HG03520 (cell line): ENCODE results near the gene KCNIP2.

Experiments
- ATAC-seq: cut with Tn5 transposase; IDR thresholded peaks from one replicate; pipeline ENCODE4 v1.9.1; 2021; ENCODE audit warnings: mild to moderate bottlenecking, moderate library complexity; ENCODE audit not compliant: unreplicated experiment

Gene KCNIP2

DNA sequence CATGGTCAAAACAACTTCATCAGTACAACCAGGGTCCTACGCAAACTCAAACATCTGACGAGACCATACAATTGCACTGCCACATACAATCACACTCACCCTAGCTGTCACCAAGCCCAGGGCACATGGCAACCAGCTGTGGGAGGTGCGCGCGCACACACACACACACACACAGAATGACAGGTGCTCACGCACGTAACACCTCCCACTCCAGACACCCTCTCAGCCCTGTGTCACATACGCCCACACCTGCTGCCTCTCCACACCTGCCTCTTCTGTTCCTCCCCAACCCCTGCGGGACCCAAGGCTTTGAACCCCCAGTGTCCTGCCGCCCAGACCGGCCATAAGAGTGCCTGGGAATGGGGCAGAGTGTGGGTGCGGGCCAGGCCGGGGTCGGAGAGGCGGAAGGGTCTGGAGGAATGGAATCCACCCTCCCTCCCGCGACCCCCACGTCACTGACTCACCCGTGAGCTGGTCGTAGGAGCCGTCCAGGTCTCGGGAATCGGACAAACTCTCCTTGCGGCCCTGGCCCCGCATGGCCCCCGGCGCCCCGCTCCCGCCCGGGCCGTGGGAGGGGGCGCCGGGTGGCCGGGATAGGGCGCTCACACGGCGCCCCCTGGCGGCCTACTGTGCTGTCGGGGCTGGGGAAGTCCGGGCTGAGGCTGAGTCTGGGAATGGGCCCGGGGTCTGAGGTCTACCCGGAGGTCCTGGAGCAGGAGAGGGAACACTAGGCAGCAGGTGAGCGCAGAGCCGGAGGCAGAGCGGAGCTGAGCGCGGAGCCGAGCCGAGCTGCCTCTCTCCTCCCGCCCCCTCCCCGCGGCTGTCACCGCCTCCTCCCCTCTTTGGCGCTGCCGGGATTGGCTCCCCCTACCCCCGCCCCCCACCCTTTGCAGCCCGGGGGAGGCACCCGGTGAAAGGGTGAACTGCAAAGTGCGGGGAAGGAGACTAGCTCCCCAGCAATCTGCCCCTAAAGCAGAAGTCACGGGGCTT lies at the start of gene KCNIP2:
Gene KCNIP2, minus strand, starts transcription at position 769 of the 990 bp plus-strand sequence. Its CDS starts 232 bp downstream, at position 537.
- no peak for ATAC-seq

DNA sequence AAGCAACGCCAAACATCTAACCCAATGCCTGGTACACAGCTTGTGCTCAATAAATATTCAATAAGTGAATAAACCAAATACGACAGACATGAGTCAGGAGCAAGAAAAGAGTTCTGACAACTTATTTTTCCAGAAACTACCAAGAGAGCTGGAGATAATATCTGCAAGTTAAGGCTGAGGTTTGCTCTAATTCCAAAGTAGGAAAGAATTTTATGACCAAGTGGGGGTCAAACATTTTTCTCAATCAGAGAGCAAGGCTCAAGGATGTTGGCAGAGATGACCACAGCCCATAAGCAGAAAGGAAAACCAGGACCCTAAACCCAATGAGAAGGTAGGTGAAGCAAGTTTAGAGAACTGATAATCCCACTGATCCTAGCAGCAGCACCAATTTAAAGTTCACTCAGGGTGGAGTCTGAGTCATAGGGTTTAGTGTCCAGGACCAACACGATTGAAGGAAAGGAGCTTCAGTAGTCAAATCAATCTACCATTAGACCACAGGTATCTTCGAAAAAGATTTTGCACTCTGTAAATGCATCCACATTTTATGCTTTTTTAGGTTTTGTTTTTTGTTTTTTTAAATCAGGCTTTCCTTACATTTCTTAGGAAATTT lies 49.3 kb upstream of the KCNIP2 start:
- ATAC-seq = no peak

DNA sequence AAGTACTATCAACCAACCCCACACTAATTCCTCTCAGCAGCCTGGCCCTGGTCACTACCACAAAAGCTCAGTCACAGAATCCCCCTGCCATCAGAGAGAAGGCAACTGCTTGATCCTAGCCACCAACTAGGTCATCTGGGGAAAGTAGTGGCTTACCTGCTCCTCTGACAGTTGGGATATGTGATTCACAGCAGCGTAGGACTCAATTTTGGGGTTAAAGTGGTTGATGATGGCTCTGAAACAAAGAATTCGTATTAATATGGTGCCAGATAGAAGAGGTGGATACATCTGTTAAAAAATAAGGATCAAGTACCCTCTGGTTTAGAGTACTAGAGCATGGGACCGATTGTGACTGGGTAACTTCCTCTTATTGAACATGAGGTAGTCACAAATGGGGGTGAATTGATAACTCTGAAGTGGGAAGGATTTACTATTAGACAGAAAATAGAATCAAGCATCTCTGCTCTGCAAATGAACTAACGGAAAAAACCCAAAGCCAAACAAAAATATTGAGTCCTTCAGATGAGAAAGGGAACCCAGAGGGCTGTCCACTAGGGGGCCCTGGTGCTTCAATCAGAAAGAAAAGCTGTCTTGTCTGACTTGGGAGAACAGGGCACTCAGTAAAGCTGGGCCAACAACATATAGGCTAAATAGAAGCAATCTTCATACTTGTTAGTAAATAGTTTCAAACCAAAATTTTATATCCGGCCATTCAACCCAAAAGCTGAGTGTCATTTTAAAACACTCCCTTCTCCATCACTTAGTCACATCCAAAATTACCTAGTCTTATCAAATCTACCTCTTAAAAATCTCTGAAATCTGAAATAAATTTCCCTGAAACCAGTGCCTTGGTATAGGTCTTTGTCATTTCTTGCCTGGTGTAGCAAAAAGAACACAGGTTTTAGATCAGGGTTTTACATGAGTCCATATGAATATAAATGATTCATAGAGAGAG lies 45.9 kb upstream of the KCNIP2 start:
- no peak for ATAC-seq

DNA sequence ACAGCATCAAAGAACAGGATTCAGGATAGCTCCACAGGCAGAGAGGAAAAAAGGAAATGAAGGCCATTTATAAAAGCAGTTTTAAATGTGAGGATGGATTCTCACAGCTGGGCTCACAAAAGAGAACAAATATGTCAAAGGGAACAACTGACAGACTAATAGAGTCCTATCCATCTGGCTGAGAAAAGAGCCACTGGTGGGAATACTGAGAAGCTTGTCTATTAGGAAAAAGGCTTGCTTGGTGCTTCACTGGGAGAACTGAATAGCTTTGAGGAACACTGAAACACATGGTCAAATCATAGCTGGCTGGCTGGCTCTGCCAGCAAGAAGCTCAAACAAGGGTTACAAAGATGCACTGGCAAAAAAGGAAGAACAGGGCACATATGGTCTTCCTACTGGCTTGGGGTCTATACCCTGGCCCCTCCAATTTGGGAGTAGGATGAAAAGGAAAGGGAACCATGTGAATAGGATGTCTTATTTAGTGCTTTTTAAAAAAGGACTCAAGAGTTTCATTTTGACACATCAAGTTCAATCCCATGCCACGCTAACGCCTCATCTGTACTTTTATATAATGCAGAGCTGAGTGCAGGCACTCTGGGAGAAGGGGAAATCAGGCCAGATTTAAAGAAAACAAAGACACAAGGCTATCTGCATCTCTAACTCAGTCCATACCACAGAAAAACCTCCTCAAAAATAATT lies 44.8 kb upstream of the KCNIP2 start:
- ATAC-seq = no peak

DNA sequence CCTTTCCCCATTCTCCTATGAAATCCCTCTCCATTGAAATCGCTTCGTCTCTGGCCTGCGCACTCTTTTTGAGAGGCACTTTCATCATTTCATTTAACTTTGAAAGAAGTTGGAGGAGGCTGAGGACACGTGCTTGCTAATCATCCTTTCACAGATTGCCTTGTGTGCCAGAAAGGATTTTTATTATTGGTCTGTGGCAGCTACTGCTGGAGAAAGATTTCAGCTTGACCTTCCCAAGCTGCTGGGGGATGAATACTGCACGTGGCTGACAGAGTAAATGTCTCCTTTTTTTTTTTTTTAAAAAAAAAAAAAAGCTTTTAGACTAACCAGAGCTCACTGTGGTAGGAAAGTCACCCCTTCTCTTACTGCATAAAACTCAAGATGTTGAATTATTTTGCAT lies 44.2 kb upstream of the KCNIP2 start:
- ATAC-seq = no peak

DNA sequence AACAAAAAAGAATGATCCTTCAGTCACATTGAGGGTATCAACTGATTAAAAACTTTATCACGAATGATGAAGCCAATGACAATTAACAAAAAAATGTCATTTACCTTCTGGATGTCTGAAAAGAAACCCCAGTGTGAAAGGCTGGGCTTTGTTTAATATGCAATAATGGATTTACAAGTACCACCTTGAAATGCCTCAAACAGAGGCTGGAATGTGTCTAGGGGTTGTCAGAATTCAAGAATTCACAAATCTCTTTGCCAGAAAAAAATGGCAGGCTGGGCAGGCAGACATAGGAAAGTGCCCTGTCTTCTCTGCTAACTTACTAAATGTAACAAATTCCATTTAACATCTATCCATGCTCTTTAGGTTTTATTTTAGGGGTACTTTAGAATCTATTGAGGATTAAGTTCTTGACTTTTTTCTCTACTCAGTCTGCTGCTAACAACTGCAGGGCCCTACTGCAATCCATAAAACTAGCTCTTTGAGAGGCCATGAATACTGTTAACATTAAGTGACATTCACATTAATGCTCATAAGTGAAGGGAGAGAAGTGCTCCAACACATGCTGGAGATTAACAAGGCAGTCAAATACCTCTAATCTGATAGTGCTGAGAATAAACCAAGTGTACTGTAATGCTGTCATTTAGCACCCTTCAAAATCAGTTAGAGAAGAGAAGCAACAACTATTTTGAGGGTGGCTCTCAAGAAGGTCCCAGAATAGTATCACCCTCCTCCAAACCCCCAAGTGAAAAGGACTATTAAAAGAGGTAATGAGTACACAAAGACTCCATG lies 43.1 kb upstream of the KCNIP2 start:
- no peak for ATAC-seq

DNA sequence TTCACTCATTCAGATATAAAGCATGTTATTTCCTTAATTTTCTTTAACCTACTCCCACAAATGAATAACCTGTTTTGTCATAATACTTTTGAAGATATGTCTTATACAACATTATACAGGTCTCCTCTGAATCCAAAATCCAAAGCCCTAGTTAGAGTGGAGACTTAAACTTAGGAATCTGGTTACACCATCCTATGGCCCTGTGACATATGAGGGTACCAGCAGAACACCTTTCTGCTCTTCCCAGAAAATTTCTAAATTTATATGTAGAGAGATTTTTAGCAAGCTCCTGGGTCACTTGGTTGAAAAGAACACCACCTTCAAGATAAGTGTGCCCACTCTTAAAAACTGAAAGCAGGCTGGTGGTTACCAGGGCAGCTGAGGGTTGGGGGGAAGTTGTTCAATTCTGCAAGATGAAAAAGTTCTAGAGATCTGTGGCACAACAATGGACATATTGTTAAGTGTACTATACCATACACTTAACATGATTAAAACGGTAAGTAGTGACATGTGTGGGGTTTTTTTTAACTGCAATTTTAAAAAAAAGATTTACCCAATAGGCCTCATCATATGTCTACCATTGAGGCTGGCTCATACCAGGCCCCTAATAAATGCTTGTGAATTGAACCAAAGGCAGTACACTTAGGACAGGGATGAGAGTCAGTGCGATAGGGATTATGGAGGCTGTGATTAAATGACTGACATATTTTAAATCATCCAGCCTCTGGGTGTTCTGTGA lies 37.6 kb upstream of the KCNIP2 start:
- ATAC-seq = no peak

DNA sequence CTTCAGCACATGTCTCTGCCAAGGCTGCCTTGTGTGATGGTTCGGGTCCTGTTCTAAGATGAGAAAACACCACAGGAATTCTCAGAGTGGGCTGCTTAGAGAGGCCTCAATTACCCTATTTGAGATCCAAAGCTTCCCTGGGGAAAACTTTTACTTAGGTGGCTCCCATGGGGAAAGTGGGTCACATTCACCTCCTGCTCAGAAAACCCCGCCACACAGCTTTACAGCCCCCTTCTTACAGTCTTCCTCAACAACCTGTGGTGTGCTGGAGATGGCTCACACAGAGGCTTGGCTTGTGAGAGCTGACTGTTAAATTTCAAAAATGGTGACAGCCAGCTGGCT lies 36.6 kb upstream of the KCNIP2 start:
- ATAC-seq = no peak

DNA sequence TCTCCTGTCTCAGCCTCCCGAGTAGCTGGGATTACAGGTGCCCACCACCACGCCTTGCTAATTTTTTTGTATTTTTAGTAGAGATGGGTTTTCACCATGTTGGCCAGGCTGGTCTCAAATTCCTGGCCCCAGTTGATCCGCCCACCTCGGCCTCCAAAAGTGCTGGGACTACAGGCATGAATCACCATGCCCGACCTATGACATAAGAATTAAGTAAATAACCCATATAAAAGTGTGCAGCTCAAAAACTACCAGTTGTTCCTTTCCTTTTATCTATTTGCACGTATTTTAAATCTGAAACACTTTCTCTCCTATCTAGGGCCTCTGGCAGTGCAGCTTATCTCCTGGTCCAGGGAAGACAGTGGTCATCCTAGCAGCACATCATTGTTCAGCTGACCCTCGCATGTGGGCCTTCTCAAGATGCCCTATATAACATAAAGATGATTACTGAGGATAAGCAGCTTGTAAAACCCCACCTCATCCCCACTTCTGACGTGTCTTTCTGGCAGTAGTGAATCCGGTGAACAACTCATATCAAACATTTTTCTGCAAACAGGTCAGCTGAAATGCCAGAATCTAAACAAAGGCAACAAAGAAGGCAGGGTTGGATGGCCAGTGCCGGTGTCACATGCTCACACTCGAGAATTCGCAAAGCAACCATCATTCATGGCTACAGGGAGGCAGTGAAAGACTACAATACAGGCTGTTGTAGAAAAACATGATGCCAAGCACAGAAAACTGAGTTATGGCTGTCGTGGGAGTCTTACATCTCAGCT lies 36.0 kb upstream of the KCNIP2 start:
- ATAC-seq = no peak

DNA sequence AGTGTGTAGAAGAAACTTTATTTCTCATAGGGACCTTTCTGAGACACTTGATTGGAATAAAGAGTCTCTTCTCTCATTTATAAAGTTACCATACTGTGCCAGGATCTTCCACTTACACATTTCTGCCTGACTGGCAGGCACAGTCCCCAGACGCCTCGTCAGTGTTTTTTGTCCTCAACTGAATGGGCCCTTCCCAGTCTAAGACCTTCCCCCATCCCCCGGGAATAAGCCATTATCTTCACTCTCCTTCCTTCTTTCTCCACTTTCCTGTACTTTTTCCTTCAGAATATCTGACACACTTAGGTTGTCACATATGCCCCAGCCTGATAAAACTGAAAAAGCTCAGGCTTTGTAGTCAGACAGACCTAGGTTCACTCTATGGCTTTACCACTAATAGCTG lies 35.3 kb upstream of the KCNIP2 start:
- no peak for ATAC-seq

DNA sequence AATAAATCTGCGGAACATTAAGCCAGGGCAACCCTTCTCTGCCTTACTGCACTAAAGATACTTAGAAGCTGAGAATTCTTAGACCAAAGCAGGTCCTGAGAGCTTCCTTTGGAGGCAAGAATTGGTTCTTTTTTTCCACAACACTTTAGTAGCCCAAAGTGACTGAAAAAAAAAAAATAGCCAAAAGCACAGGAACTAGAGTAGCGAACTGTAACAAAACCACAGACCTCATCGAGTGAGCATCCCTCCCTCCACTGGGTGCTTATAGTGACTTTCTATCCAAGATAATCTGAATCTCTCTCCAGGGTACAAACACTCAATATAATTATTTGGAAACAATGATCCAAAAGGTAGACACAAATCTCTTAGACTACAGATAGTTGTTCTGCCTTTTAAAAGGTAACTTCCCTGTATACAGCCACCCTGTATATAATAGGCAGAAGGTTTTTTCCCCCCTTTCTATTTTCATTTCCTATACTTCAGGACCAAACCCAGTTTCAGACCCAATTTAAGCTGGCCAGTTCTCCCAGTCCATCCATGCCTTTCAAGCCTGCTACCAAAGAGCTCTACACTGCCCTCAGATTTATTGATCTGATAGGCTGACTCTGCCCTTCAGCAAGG lies 31.6 kb upstream of the KCNIP2 start:
- ATAC-seq = no peak

DNA sequence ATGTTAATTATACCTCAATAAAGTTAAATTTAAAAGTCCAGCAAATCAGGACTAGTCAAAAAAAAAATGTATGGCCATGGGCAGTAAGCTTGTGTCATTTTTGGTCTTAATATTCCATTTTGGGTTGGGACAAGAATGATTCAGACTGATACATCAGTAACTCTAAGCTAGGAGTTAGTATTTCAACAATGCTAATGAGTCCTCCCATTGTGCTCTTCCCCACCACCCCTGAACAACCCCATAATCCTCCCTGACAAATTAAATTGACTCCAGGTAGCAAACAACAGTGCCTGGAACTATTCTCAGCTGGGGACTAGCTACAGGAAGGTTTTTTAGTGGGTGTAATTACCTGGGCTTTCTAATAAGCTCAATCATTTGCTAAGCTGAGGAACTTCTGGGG lies 30.7 kb upstream of the KCNIP2 start:
- ATAC-seq = no peak

DNA sequence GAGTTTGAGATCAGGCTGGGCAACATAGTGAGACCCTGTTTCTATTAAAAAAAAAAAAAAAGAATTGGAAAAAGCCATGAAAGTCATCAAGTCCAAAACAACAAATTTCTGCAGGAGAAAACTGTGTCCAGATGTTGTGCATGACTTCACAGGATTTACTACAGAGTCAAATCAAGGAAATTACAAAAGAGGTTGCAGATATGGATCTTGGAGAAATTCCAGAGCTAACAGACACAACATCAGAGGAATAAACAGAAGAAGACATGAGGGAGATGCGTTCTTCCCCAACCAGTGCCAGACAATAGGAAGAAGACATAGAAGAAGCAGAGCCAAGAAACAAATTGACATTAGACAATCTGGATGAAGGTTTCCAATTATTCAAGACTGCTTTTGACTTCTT lies 24.3 kb upstream of the KCNIP2 start:
- no peak for ATAC-seq

DNA sequence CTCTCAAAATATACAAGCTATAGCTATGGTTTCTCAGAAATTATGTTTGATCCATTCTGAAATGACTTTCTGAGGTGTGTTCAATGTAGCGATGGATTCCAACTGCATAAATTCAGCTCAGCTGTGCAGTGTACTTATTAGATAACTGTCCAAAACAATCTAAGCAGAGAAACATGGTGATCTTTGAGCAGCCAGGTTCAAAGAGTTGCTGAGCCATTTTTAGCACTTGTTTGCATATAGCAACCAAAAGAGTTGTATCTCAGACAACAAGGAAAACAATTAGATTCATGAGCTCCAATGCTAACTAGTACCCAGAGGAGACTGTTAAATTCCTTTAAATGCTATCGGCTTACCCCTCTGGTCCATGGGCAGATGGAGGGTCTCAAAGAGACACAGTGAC lies 15.9 kb upstream of the KCNIP2 start:
- no peak for ATAC-seq

DNA sequence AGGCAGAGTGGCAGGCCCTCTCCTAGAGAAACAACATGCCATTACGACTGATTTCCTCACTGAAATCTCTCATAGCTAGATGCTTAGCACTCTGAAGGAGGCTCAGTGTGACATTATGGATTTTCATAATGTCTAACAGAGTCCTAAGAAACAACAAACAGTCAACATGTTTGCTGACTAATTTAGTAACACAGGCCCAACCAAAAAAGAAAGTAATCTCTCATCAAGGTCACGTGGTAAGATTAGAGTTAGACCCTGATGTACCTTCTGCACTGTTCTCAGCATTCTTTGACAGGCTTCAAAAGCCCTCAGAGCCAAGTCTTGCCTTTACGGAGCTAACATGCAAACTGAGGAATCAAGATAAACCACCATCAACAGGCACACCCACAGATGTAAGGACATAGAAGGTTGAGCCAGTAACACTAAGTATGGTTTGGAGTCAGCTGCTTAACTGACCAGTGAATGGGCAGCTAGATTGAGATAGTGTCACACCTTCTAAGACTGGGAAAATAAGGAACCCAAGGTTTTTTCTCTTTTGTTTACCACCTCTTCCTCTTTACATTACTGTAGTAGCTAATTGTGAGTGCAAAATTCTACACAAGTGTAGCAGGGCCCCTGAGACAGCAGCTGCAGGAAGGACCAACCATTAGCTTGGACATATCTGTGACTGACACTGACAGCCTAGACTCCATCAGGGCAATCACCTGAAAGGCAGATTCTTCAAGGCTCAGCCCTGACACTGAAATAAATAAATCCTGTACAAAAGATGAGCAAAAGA lies 15.3 kb upstream of the KCNIP2 start:
- ATAC-seq = peak; percentile 70

DNA sequence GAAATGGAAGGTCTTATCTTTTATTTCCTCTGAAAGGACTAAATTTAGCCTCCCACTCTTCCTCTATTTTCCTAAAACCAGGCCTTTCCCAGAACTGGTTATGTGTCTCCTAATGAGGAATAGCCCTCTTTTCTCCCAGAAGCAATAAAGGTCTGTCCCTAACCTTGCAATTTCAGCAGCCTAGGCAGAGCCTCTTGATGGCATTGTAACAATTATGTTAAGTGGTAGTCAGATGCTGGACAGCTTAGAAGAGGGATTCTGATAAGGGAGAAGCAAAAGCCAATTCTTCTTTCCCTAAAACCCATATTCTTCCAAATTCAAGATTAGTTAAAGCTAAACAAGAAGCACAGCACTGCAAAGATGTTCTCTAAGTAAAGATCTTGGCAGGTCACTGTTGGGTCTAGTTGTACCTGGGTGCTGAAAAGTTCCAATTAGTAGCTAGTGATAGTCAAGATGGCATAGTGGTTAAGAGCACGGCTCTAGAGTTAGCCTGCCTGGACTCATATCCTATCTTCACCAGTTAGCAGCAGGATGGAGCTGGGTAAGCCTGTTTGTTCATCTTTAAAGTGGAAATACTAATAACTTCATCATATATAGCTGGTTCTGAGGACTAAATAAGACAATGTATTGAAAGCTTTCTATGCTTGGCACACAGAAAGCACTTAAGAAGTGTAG lies 14.3 kb upstream of the KCNIP2 start:
- ATAC-seq = no peak

DNA sequence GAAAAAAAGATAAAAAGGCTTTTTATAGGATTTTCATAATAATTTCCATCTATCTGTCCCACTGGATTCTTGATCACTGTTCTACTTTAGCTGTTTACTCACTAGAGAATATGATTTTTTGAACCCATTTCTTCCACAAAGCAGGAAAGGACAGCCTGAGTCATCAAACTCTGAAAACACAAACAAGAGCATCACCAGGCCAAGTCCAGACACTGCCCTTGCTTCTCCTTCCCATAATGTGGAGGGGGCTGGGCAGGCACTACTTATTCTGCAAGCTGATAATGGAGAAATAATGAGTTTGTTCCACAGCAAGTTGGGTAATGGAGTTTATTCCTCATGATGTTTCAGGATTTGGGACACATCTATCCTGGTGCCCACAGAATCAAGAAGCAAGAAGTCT lies 13.0 kb upstream of the KCNIP2 start:
- ATAC-seq = no peak
